ENCODE results near the gene TPCN1. TPM values are rescaled to one million over a fixed set of nuclear protein-coding genes. Genes with fewer than 3 reads are reported as not detected.

Gene TPCN1
- total RNA-seq, 1 experiment from 2014 or later, result 19.0 TPM

DNA sequence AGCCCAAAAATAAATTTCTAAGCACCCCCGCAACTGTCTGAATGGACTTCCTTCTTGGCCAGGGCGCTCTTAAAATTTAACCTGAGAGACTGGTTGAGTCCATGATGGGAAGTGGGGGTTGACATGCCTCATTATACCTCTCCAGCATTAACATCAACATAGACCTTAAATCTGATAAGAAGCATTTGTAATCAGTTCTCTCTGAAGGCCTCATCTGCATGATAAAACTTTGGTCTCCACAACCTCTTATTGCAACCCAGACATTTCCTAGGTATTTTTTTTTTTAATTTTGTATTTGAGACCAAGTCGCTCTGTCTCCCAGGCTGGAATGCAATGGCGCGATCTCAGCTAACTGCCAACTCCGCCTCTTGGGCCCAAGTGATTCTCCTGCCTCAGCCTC, 124.1 kb downstream of the TPCN1 start:
- Histone ChIP-seq H3K9me2 (replicated peaks; ENCODE audit: low read length) (no peaks in the 10 kb centered on the region), H2AFZ (ENCODE audit: low read length) (no peak overlapping the region), H4K20me1 (ENCODE audit: low read length) (no peaks in the 10 kb centered on the region), H3K4me3 (ENCODE audit: low read length) (no peak overlapping the region), H3K27ac (ENCODE audit: low read length) (no peak overlapping the region), H3F3A (ENCODE audit: low read length, unreplicated experiment) (no peaks in the 10 kb centered on the region), H3K36me3 (ENCODE audit: low read depth, low read length) (no peaks in the 10 kb centered on the region), H3K9me3 (ENCODE audit: low read length) (no peaks in the 10 kb centered on the region), H3K4me2 (ENCODE audit: low read length) (no peak overlapping the region), H3K9ac (ENCODE audit: low read length) (no peak overlapping the region), H3K4me1 (ENCODE audit: insufficient read depth, low read length) (no peaks in the 10 kb centered on the region), H3K27me3 (ENCODE audit: low read length) (no peaks in the 10 kb centered on the region), H3K79me2 (ENCODE audit: low read length) (no peaks in the 10 kb centered on the region)
- BruUV-seq (replicated peaks), result no TSS peak
- no peak for DNase-seq
- POLR2A ChIA-PET (ENCODE audit: unreplicated experiment), result no interaction called here
- intact Hi-C loops (cut with micrococcal nuclease), result no loop called here
- no peak for ATAC-seq
- CTCF ChIA-PET, result no interaction called here
- TF ChIP-seq EZH2 (IDR thresholded peaks at IDR 0.05; ENCODE audit: low read length, unreplicated experiment), result no peak
- TF ChIP-seq, protein P1, sequence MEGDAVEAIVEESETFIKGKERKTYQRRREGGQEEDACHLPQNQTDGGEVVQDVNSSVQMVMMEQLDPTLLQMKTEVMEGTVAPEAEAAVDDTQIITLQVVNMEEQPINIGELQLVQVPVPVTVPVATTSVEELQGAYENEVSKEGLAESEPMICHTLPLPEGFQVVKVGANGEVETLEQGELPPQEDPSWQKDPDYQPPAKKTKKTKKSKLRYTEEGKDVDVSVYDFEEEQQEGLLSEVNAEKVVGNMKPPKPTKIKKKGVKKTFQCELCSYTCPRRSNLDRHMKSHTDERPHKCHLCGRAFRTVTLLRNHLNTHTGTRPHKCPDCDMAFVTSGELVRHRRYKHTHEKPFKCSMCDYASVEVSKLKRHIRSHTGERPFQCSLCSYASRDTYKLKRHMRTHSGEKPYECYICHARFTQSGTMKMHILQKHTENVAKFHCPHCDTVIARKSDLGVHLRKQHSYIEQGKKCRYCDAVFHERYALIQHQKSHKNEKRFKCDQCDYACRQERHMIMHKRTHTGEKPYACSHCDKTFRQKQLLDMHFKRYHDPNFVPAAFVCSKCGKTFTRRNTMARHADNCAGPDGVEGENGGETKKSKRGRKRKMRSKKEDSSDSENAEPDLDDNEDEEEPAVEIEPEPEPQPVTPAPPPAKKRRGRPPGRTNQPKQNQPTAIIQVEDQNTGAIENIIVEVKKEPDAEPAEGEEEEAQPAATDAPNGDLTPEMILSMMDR (conservative IDR thresholded peaks at IDR 0.05; ENCODE audit: low read depth, low read length), result no peak
- no peak for TF ChIP-seq EZH2phosphoT487 (IDR thresholded peaks at IDR 0.05; ENCODE audit: borderline replicate concordance, low read length)

GRCh38 chr12:113346353-113346752, 125.1 kb downstream of the TPCN1 start:
- Histone ChIP-seq H3K4me2 (ENCODE audit: low read length) (no peak overlapping the region), H4K20me1 (ENCODE audit: low read length) (no peaks in the 10 kb centered on the region), H3K9ac (ENCODE audit: low read length) (no peak overlapping the region), H3K27me3 (ENCODE audit: low read length) (no peaks in the 10 kb centered on the region), H2AFZ (ENCODE audit: low read length) (no peak overlapping the region), H3K27ac (ENCODE audit: low read length) (no peak overlapping the region), H3K4me1 (ENCODE audit: insufficient read depth, low read length) (no peaks in the 10 kb centered on the region), H3K9me2 (replicated peaks; ENCODE audit: low read length) (no peaks in the 10 kb centered on the region), H3K9me3 (ENCODE audit: low read length) (no peaks in the 10 kb centered on the region), H3F3A (ENCODE audit: low read length, unreplicated experiment) (no peaks in the 10 kb centered on the region), H3K79me2 (ENCODE audit: low read length) (no peaks in the 10 kb centered on the region), H3K36me3 (ENCODE audit: low read depth, low read length) (no peaks in the 10 kb centered on the region), H3K4me3 (ENCODE audit: low read length) (no peak overlapping the region)
- ATAC-seq (no peak), DNase-seq (no peak)
- intact Hi-C loops (cut with micrococcal nuclease), result no loop called here
- ChIA-PET POLR2A (ENCODE audit: unreplicated experiment) (no interaction called here), CTCF (no interaction called here)
- TF ChIP-seq EZH2 (IDR thresholded peaks at IDR 0.05; ENCODE audit: low read length, unreplicated experiment) (no peak), EZH2phosphoT487 (IDR thresholded peaks at IDR 0.05; ENCODE audit: borderline replicate concordance, low read length) (no peak)
- TF ChIP-seq, protein P1 (conservative IDR thresholded peaks at IDR 0.05; ENCODE audit: low read depth, low read length), result no peak
- no TSS peak for BruUV-seq (replicated peaks)

GRCh38 chr12:113347107-113347506, 125.8 kb downstream of the TPCN1 start:
- no TSS peak for BruUV-seq (replicated peaks)
- peak; percentile 38; the same call in 1 of the 2 replicates for ATAC-seq
- H3K36me3 ChIP-seq (ENCODE audit: low read depth, low read length), result no peaks in the 10 kb centered on the region
- no peaks in the 10 kb centered on the region for H3K27me3 ChIP-seq (ENCODE audit: low read length)
- ChIA-PET CTCF (interaction anchor here (0.7 kb wide), 1 partner anchor 33 kb away, joined by 3 read pairs; no protein-coding TSS in a partner anchor), POLR2A (ENCODE audit: unreplicated experiment) (no interaction called here)
- H3K4me3 ChIP-seq (ENCODE audit: low read length), result no peak overlapping the region
- H3K4me1 ChIP-seq (ENCODE audit: insufficient read depth, low read length), result no peaks in the 10 kb centered on the region
- intact Hi-C loops (cut with micrococcal nuclease), result no loop called here
- TF ChIP-seq, protein P1 (conservative IDR thresholded peaks at IDR 0.05; ENCODE audit: low read depth, low read length), result no peak
- TF ChIP-seq EZH2phosphoT487 (IDR thresholded peaks at IDR 0.05; ENCODE audit: borderline replicate concordance, low read length) (no peak), EZH2 (IDR thresholded peaks at IDR 0.05; ENCODE audit: low read length, unreplicated experiment) (no peak)
- H2AFZ ChIP-seq (ENCODE audit: low read length), result no peak overlapping the region
- no peaks in the 10 kb centered on the region for H3K9me2 ChIP-seq (replicated peaks; ENCODE audit: low read length)
- H3K27ac ChIP-seq (ENCODE audit: low read length), result no peak overlapping the region
- DNase-seq, result no peak
- no peaks in the 10 kb centered on the region for H4K20me1 ChIP-seq (ENCODE audit: low read length)
- H3K9me3 ChIP-seq (ENCODE audit: low read length), result no peaks in the 10 kb centered on the region
- no peaks in the 10 kb centered on the region for H3F3A ChIP-seq (ENCODE audit: low read length, unreplicated experiment)
- H3K4me2 ChIP-seq (ENCODE audit: low read length), result no peak overlapping the region
- H3K79me2 ChIP-seq (ENCODE audit: low read length), result no peaks in the 10 kb centered on the region
- no peak overlapping the region for H3K9ac ChIP-seq (ENCODE audit: low read length)

Data from PC-3 (cell line).